IMR-90 (cell line): ENCODE data around the gene KCNMA1. TPM values are rescaled to one million over a fixed set of nuclear protein-coding genes. Genes with fewer than 3 reads are reported as not detected.

Experiments
- ATAC-seq: fragments of 200-7000 bp; cut with Tn5 transposase; 2 replicates; pipeline ENCODE4 v1.9.1; 2020; ENCODE audit warnings: low read depth, mild to moderate bottlenecking, moderate library complexity
- BruUV-seq: library from RNA; stranded (reverse); fragments of 400-500 nt; replicated peaks from 2 replicates; lab custom pipeline; 2021; lab: Mats Ljungman, UMichigan
- CTCF ChIA-PET: fragments of 300-600 bp; formaldehyde crosslinking; extraction: SDS; loops from one replicate; lab custom pipeline; 2021; ENCODE audit warnings: antibody characterized with exemption; lab: Yijun Ruan, JAX
- POLR2A ChIA-PET: fragments of 300-600 bp; sonication (Branson Sonifier 250); formaldehyde crosslinking; loops from one replicate; lab custom pipeline; 2022; ENCODE audit warnings: antibody characterized with exemption; ENCODE audit not compliant: unreplicated experiment; lab: Charles Lee
- DNase-seq: peaks from one replicate; pipeline ENCODE4 v3.0.0; 2013
- H2AFZ ChIP-seq: replicated peaks from 2 replicates; pipeline ENCODE3; 2013; ENCODE audit warnings: low read length, mild to moderate bottlenecking; ENCODE audit not compliant: poor library complexity
- H2AK5ac ChIP-seq: 2 replicates; pipeline ENCODE4 v1.6.1; 2013; ENCODE audit warnings: low read depth, low read length, inconsistent platforms
- H2AK9ac ChIP-seq: replicated peaks from 2 replicates; pipeline ENCODE3; 2013; ENCODE audit warnings: mild to moderate bottlenecking, low read depth, low read length, moderate library complexity; ENCODE audit not compliant: poor library complexity
- H2BK120ac ChIP-seq: 2 replicates; pipeline ENCODE4 v1.6.1; 2013; ENCODE audit warnings: low read depth, low read length, inconsistent platforms
- H2BK15ac ChIP-seq: 3 replicates; pipeline ENCODE4 v1.6.1; 2013; ENCODE audit warnings: low read depth, low read length, inconsistent platforms
- H2BK20ac ChIP-seq: 2 replicates; pipeline ENCODE4 v1.6.1; 2013; ENCODE audit warnings: low read depth, mild to moderate bottlenecking, inconsistent platforms, low read length, moderate library complexity
- H2BK5ac ChIP-seq: 2 replicates; pipeline ENCODE4 v1.6.1; 2013; ENCODE audit warnings: mild to moderate bottlenecking, low read depth, low read length, inconsistent platforms; ENCODE audit not compliant: poor library complexity, severe bottlenecking
- H3K14ac ChIP-seq: replicated peaks from 2 replicates; pipeline ENCODE4 v1.6.1; 2013; ENCODE audit warnings: low read depth, low read length, inconsistent platforms
- H3K18ac ChIP-seq: 2 replicates; pipeline ENCODE4 v1.6.1; 2013; ENCODE audit warnings: low read depth, low read length, control low read depth
- H3K23ac ChIP-seq: 2 replicates; pipeline ENCODE4 v1.6.1; 2013; ENCODE audit warnings: low read depth, low read length, inconsistent platforms
- H3K27ac ChIP-seq: 2 replicates; pipeline ENCODE4 v1.5.1; 2013; ENCODE audit warnings: mild to moderate bottlenecking, control low read depth, low read length; ENCODE audit not compliant: insufficient read depth
- H3K27me3 ChIP-seq: 2 replicates; pipeline ENCODE4 v1.6.1; 2013; ENCODE audit warnings: low read length; ENCODE audit not compliant: control insufficient read depth, insufficient read depth
- H3K36me3 ChIP-seq: 2 replicates; pipeline ENCODE4 v1.6.1; 2013; ENCODE audit warnings: low read length, mixed read lengths; ENCODE audit not compliant: control insufficient read depth, insufficient read depth
- H3K4ac ChIP-seq: 2 replicates; pipeline ENCODE4 v1.6.1; 2013; ENCODE audit warnings: low read depth, low read length, inconsistent platforms
- H3K4me1 ChIP-seq: 2 replicates; pipeline ENCODE4 v1.6.1; 2013; ENCODE audit warnings: low read length, mixed read lengths; ENCODE audit not compliant: control insufficient read depth, insufficient read depth
- H3K4me2 ChIP-seq: 2 replicates; pipeline ENCODE4 v1.6.1; 2013; ENCODE audit warnings: low read depth, mild to moderate bottlenecking, control low read depth, low read length, moderate library complexity
- H3K4me3 ChIP-seq: 2 replicates; pipeline ENCODE4 v1.5.1; 2013; ENCODE audit warnings: low read depth, mild to moderate bottlenecking, control low read depth, low read length, moderate library complexity; ENCODE audit not compliant: insufficient read depth
- H3K56ac ChIP-seq: 2 replicates; pipeline ENCODE4 v1.6.1; 2013; ENCODE audit warnings: low read length, inconsistent platforms; ENCODE audit not compliant: insufficient read depth; ENCODE audit errors: extremely low read depth
- H3K79me1 ChIP-seq, 2 experiments: 2 replicates each; pipeline ENCODE4 v1.6.1; 2013; ENCODE audit warnings: low read length in 2 of 2, inconsistent platforms in 1 of 2, low read depth in 1 of 2
- H3K9ac ChIP-seq: 2 replicates; pipeline ENCODE4 v1.6.1; 2013; ENCODE audit warnings: low read depth, low read length, control low read depth
- H3K9me1 ChIP-seq: 2 replicates; pipeline ENCODE4 v1.6.1; 2013; ENCODE audit warnings: low read length, inconsistent platforms; ENCODE audit not compliant: insufficient read depth
- H3K9me3 ChIP-seq: 2 replicates; pipeline ENCODE4 v1.6.1; 2013; ENCODE audit warnings: low read length; ENCODE audit not compliant: control insufficient read depth, insufficient read depth
- H4K20me1 ChIP-seq: 2 replicates; pipeline ENCODE4 v1.6.1; 2013; ENCODE audit warnings: low read length, inconsistent platforms; ENCODE audit not compliant: insufficient read depth
- H4K5ac ChIP-seq: 2 replicates; pipeline ENCODE4 v1.6.1; 2013; ENCODE audit warnings: mild to moderate bottlenecking, low read depth, low read length, control low read depth
- H4K8ac ChIP-seq, 2 experiments: 2 replicates each; pipeline ENCODE4 v1.6.1; 2013; ENCODE audit warnings: low read depth in 2 of 2, low read length in 2 of 2, control low read depth in 1 of 2, inconsistent platforms in 1 of 2
- H4K91ac ChIP-seq: 2 replicates; pipeline ENCODE4 v1.6.1; 2013; ENCODE audit warnings: low read depth, low read length, inconsistent platforms; ENCODE audit not compliant: insufficient read depth
- CEBPB ChIP-seq: IDR thresholded peaks from 2 replicates; pipeline ENCODE4 v1.6.1; 2012; ENCODE audit warnings: low read depth, low read length, improper control_type of control experiment
- CHD1 ChIP-seq: IDR thresholded peaks from 2 replicates; pipeline ENCODE4 v1.6.1; 2012; ENCODE audit warnings: low read depth, low read length, improper control_type of control experiment
- CTCF ChIP-seq: conservative IDR thresholded peaks from 2 replicates; pipeline ENCODE4 v1.5.1; 2012; ENCODE audit warnings: mild to moderate bottlenecking, low read depth, low read length, improper control_type of control experiment
- FOS ChIP-seq: fragments of 150-350 bp; IDR thresholded peaks from 2 replicates; pipeline ENCODE4 v1.6.1; 2016; ENCODE audit warnings: low read depth, low read length
- MAFK ChIP-seq: IDR thresholded peaks from 2 replicates; pipeline ENCODE4 v1.6.1; 2012; ENCODE audit warnings: low read depth, low read length, improper control_type of control experiment
- MAZ ChIP-seq: IDR thresholded peaks from 2 replicates; pipeline ENCODE4 v1.6.1; 2012; ENCODE audit warnings: low read depth, mild to moderate bottlenecking, low read length, improper control_type of control experiment, moderate library complexity, borderline replicate concordance
- MXI1 ChIP-seq: IDR thresholded peaks from 2 replicates; pipeline ENCODE4 v1.6.1; 2012; ENCODE audit warnings: low read depth, mild to moderate bottlenecking, low read length, moderate library complexity, borderline replicate concordance
- NFE2L2 ChIP-seq: fragments of 150-350 bp; IDR thresholded peaks from 2 replicates; pipeline ENCODE4 v1.6.1; 2016; ENCODE audit warnings: low read depth, mild to moderate bottlenecking, low read length
- POLR2A ChIP-seq: IDR thresholded peaks from 2 replicates; pipeline ENCODE4 v1.6.1; 2012; ENCODE audit warnings: mild to moderate bottlenecking, low read depth, low read length
- RAD21 ChIP-seq: IDR thresholded peaks from 2 replicates; pipeline ENCODE4 v1.6.1; 2012; ENCODE audit warnings: low read length, improper control_type of control experiment
- RCOR1 ChIP-seq: IDR thresholded peaks from 2 replicates; pipeline ENCODE4 v1.6.1; 2012; ENCODE audit warnings: mild to moderate bottlenecking, low read length, improper control_type of control experiment; ENCODE audit not compliant: insufficient replicate concordance
- RFX5 ChIP-seq: IDR thresholded peaks from 2 replicates; pipeline ENCODE4 v1.8.0; 2012; ENCODE audit warnings: low read depth, mild to moderate bottlenecking, low read length, moderate library complexity
- SMC3 ChIP-seq: fragments of 150-350 bp; IDR thresholded peaks from 2 replicates; pipeline ENCODE4 v1.6.1; 2016; ENCODE audit warnings: low read depth, mild to moderate bottlenecking, antibody characterized with exemption, low read length, moderate library complexity
- whole genome bisulfite sequencing, 2 experiments: methylation state at CpG; one replicate each; pipeline versions ENCODE4 v1.1.5 to v1.1.7; 2013; ENCODE audit warnings: missing lambda C conversion rate in 2 of 2; ENCODE audit not compliant: insufficient read length in 1 of 2; ENCODE audit errors: extremely low coverage in 2 of 2; 5-methylcytosine and 5-hydroxymethylcytosine counted together
- dilution Hi-C: fragments of 300-500 bp; cut with HindIII; formaldehyde crosslinking; loops from one replicate; pipeline ENCODE4 v1.14.3; 2018; ENCODE audit warnings: low sequenced_read_pairs; ENCODE audit not compliant: unreplicated experiment
- in situ Hi-C: fragments of 300-500 bp; cut with MboI; formaldehyde crosslinking; loops from 3 replicates; pipeline ENCODE4 v1.14.3; 2019; ENCODE audit warnings: low sequenced_read_pairs, inconsistent platforms, mixed read lengths
- intact Hi-C: fragments of 100-400 bp; cut with micrococcal nuclease; formaldehyde crosslinking; loops from 2 replicates; pipeline ENCODE4 v1.10.0; 2022
- polyA plus RNA-seq, 3 experiments: library from polyadenylated mRNA; depleted of rRNA; stranded (reverse); fragments of >200 nt; gene quantifications; 2 replicates each; pipeline ENCODE4 v1.2.3, GENCODE V29; 2012; ENCODE audit warnings: low replicate concordance in 1 of 3
- total RNA-seq: library from RNA; depleted of rRNA; stranded (reverse); fragments of >200 nt; gene quantifications from 2 replicates; pipeline ENCODE4 v1.2.3, GENCODE V29; 2012
- TF ChIP-seq, protein P1 (sequence below): fragments of 150-350 bp; IDR thresholded peaks from 2 replicates; pipeline ENCODE4 v1.6.1; 2017; ENCODE audit warnings: mild to moderate bottlenecking, antibody characterized with exemption, low read length, low read depth

Gene KCNMA1
- total and polyA plus RNA-seq, 2 of the 4 experiments (the other 2 are of a cell fraction), result 25.6 to 29.6 TPM

DNA sequence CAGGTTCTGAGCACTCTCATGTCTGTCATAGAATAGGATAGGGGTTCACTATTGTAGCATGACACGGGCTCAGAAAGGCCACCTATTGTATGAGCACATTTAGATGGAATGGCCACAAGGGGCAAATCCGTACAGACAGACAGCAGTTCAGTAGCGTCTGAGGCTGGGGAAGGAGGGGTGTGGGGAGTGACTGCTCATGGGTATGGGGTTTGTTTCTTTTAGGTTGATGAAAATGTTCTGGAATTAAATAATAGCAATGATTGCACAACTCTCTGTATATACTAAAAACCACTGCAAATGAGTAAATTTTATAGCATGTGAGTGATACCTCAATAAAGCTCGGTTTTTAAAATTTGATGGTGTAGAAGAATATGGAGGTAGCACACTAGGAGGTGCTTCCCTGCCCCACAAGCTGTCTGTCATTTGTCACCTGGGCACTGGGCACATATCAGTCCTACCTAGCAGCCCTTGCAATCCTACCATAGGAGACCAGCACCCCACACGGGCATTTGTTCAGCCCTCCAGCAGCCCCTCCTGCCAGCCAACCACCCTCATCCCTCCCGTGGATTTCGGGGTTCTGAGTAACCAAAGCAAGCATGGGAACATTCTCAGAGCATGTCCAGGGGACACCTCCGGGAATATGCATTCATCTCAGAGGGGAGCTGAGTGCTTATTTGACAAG is 35.2 kb downstream of the KCNMA1 start:
- peak overlapping the region; percentile 27 for H2BK5ac ChIP-seq
- H3K27ac ChIP-seq, result peak overlapping the region; percentile 54
- H2AFZ ChIP-seq, result peak overlapping the region; percentile 66
- H2BK15ac ChIP-seq, result peak overlapping the region; percentile 66; the same call in 2 of the 3 replicates
- peak overlapping the region; percentile 62 for H3K14ac ChIP-seq
- H2AK5ac ChIP-seq, result peak overlapping the region; percentile 81
- no peaks in the 10 kb centered on the region for H3K36me3 ChIP-seq
- H4K5ac ChIP-seq, result peak overlapping the region; percentile 61
- no peak overlapping the region for H3K9ac ChIP-seq
- in situ Hi-C loops (no loop called here), intact Hi-C loops (loop anchor here (10.0 kb wide), 1 partner anchor 208 kb away; no protein-coding TSS in a partner anchor), dilution Hi-C loops (no loop called here)
- no peaks in the 10 kb centered on the region for H4K20me1 ChIP-seq
- DNase-seq, result peak; percentile 89
- peak overlapping the region; percentile 74 for H3K18ac ChIP-seq
- H3K23ac ChIP-seq, result peak overlapping the region; percentile 56; the same call in 1 of the 2 replicates
- peak overlapping the region; percentile 82 for H2BK120ac ChIP-seq
- H2AK9ac ChIP-seq, result peak overlapping the region; percentile 47
- H4K8ac ChIP-seq, result peak overlapping the region in 1 of 2 experiments; percentile 59; a peak in 2 of 4 replicates
- H2BK20ac ChIP-seq, result peak overlapping the region; percentile 73
- BruUV-seq, result no TSS peak
- no peaks in the 10 kb centered on the region for H3K27me3 ChIP-seq
- peak overlapping the region; percentile 73 for H4K91ac ChIP-seq
- 60% methylated on average over 1 of the region's 8 CpGs; no CpG with 5 or more reads in 1 of the 2 experiments for WGBS, 2 experiments
- peak overlapping the region; percentile 66 for H3K4ac ChIP-seq
- H3K9me1 ChIP-seq, result peaks cover 32% of the 10 kb centered on the region
- H3K9me3 ChIP-seq, result no peaks in the 10 kb centered on the region
- no peak overlapping the region for H3K4me3 ChIP-seq
- H3K4me2 ChIP-seq, result peak overlapping the region; percentile 80
- peak; percentile 85 for ATAC-seq
- peaks cover 0 to 34% of the 10 kb centered on the region in 2 experiments; a peak in 2 of 4 replicates for H3K79me1 ChIP-seq
- peaks cover 27% of the 10 kb centered on the region for H3K4me1 ChIP-seq
- ChIA-PET POLR2A (no interaction called here), CTCF (interaction anchor here (0.9 to 1.3 kb wide), 4 partner anchors 11 to 58 kb away, joined by 3 to 4 read pairs (median 3); partner anchors contain the start of gene KCNMA1)
- 0 out of 2 replicates have a peak overlapping the region, but pooled peaks have one; percentile 7 for H3K56ac ChIP-seq
- TF ChIP-seq RAD21 (peak; percentile 37; the same call in 1 of the 2 replicates), MAFK (no peak), CHD1 (no peak), MAZ (no peak), SMC3 (peak; percentile 17; the same call in 1 of the 2 replicates), RFX5 (no peak), CEBPB (peak; percentile 99), RCOR1 (no peak), CTCF (peak; percentile 35; the same call in 1 of the 2 replicates), NFE2L2 (no peak), POLR2A (no peak), MXI1 (peak; percentile 18; the same call in 1 of the 2 replicates), FOS (0 out of 2 replicates have a peak, but pooled peaks have one; percentile 25)
- TF ChIP-seq, protein P1, sequence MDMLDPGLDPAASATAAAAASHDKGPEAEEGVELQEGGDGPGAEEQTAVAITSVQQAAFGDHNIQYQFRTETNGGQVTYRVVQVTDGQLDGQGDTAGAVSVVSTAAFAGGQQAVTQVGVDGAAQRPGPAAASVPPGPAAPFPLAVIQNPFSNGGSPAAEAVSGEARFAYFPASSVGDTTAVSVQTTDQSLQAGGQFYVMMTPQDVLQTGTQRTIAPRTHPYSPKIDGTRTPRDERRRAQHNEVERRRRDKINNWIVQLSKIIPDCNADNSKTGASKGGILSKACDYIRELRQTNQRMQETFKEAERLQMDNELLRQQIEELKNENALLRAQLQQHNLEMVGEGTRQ, result no peak
